Stimulated activated CD8-positive, alpha-beta memory T cell treated with anti-CD3 and anti-CD28 coated beads, Interleukin-12 subunit alpha, Interleukin-12 subunit beta, amount 100 ng/mL, for 1 hour (primary cell): Measurements from ENCODE around the gene KMT2A.
A peak's percentile ranks its signal among the peaks of the same experiment; 100 is the strongest.

ENCODE experiments used
- DNase-seq: peaks from one replicate; pipeline ENCODE4 v3.0.0-alpha.2; 2020; ENCODE audit warnings: low read depth

Gene KMT2A

DNA sequence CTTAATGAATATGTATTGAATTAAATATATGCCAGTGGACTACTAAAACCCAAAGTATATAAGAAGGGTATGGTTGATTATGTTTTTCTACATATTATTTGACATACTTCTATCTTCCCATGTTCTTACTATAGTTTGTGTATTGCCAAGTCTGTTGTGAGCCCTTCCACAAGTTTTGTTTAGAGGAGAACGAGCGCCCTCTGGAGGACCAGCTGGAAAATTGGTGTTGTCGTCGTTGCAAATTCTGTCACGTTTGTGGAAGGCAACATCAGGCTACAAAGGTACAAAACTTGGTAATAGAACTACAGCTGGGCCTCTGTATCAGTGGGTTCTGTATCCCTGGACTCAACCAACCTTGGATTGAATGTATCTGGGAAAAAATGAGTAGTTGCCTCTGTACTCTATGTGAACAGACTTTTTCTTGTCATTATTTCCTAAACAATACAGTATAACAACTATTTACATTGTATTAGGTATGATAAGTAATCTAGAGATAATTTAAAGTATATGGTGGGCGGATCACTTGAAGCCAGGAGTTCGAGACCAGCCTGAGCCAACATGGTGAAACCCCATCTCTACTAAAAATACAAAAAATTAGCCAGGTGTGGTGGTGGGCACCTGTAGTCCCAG lies 52.3 kb downstream of the KMT2A start:
- DNase-seq = peak; percentile 70

DNA sequence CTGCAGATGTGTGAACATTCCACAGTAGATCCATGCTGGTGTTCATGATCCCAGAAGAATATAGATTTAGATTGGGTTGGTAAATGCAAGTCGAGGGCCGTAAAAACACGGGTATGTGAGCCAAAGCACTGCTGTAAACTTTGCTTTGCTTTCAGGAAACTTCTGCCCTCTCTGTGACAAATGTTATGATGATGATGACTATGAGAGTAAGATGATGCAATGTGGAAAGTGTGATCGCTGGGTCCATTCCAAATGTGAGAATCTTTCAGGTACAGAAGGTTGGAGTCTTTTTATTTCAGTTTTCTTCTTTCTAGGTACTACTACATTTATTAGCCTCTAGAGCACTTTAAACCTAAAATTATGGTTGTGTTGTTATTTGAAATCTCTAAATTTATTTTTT lies 54.7 kb downstream of the KMT2A start:
- no peak for DNase-seq

DNA sequence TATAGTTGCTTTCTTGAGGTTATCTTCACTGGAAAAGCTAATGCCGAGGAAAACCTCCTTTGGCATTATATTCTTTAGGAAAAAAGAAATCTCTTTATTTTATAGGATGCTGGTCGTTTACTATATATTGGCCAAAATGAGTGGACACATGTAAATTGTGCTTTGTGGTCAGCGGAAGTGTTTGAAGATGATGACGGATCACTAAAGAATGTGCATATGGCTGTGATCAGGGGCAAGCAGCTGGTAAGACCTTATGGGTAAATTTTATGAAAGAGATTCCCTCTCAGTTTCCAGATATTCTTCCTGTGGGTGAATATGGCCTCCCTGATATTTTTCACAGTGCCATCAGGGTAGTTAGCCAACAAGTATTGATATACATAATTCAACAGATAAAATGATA lies 61.5 kb downstream of the KMT2A start:
- no peak for DNase-seq

DNA sequence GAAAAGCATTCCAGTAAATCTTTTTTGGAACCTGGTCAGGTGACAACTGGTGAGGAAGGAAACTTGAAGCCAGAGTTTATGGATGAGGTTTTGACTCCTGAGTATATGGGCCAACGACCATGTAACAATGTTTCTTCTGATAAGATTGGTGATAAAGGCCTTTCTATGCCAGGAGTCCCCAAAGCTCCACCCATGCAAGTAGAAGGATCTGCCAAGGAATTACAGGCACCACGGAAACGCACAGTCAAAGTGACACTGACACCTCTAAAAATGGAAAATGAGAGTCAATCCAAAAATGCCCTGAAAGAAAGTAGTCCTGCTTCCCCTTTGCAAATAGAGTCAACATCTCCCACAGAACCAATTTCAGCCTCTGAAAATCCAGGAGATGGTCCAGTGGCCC lies 66.9 kb downstream of the KMT2A start:
- no peak for DNase-seq

DNA sequence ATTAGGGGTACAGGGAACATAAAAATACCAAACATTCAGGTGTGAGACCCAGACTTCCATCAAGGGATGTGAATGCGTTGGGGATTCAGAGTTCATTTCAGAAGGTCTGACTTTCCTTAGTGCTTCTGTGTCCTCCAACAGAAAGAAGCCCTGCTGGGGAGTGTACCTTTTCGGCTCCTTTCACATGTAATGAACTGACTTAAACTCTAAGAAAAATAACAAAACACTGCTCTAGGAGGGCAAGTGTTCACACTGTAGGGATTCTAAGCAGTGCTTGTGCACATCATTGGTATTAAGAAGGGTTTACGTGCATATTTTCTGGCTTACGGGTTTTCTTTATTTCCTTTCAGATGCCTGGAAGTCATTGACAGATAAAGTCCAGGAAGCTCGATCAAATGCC lies 75.3 kb downstream of the KMT2A start:
- DNase-seq = no peak

DNA sequence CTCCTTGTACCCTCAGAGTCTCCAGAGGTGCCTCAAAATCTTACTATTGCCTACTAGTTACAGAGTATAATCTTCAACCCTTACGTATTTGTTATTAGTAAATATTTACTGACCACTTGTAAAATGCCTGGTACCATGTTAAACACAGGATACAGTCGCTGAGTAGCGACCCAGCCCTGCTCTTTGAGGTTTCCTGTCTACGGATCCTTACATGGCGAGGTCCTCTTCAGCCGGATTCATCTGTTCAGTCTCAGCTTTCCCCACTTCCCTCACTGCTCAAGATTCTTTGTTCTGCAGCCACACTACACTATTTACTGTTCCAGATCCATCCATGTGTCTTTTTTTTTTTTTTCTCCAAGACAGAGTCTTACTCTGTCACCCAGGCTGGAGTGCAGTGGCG lies 77.8 kb downstream of the KMT2A start:
- DNase-seq = no peak

DNA sequence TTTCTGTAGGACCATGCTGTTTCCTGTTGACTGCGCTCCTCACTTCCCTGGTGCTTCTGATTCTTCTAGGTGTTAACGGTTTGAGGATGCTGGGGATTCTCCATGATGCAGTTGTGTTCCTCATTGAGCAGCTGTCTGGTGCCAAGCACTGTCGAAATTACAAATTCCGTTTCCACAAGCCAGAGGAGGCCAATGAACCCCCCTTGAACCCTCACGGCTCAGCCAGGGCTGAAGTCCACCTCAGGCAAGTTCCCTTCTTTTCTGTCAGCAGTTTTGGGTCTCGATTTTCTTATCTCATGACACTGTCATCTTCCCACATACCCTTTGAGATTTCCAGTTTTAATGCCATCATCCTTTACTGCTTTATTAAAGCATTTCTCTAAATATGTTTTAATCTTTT lies 83.3 kb downstream of the KMT2A start:
- no peak for DNase-seq

DNA sequence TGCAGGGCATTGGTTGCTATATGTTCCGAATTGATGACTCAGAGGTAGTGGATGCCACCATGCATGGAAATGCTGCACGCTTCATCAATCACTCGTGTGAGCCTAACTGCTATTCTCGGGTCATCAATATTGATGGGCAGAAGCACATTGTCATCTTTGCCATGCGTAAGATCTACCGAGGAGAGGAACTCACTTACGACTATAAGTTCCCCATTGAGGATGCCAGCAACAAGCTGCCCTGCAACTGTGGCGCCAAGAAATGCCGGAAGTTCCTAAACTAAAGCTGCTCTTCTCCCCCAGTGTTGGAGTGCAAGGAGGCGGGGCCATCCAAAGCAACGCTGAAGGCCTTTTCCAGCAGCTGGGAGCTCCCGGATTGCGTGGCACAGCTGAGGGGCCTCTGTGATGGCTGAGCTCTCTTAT lies 85.6 kb downstream of the KMT2A start:
- DNase-seq = no peak

DNA sequence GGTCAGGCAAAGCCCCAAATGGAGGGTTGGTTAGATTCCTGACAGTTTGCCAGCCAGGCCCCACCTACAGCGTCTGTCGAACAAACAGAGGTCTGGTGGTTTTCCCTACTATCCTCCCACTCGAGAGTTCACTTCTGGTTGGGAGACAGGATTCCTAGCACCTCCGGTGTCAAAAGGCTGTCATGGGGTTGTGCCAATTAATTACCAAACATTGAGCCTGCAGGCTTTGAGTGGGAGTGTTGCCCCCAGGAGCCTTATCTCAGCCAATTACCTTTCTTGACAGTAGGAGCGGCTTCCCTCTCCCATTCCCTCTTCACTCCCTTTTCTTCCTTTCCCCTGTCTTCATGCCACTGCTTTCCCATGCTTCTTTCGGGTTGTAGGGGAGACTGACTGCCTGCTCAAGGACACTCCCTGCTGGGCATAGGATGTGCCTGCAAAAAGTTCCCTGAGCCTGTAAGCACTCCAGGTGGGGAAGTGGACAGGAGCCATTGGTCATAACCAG lies 86.3 kb downstream of the KMT2A start:
- no peak for DNase-seq

DNA sequence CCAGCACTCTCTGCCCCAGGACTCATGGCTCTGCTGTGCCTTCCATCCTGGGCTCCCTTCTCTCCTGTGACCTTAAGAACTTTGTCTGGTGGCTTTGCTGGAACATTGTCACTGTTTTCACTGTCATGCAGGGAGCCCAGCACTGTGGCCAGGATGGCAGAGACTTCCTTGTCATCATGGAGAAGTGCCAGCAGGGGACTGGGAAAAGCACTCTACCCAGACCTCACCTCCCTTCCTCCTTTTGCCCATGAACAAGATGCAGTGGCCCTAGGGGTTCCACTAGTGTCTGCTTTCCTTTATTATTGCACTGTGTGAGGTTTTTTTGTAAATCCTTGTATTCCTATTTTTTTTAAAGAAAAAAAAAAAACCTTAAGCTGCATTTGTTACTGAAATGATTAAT lies 88.1 kb downstream of the KMT2A start:
- no peak for DNase-seq

DNA sequence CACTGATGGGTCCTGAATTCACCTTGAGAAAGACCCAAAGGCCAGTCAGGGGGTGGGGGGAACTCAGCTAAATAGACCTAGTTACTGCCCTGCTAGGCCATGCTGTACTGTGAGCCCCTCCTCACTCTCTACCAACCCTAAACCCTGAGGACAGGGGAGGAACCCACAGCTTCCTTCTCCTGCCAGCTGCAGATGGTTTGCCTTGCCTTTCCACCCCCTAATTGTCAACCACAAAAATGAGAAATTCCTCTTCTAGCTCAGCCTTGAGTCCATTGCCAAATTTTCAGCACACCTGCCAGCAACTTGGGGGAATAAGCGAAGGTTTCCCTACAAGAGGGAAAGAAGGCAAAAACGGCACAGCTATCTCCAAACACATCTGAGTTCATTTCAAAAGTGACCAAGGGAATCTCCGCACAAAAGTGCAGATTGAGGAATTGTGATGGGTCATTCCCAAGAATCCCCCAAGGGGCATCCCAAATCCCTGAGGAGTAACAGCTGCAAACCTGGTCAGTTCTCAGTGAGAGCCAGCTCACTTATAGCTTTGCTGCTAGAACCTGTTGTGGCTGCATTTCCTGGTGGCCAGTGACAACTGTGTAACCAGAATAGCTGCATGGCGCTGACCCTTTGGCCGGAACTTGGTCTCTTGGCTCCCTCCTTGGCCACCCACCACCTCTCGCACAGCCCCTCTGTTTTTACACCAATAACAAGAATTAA lies 88.6 kb downstream of the KMT2A start:
- DNase-seq = no peak

DNA sequence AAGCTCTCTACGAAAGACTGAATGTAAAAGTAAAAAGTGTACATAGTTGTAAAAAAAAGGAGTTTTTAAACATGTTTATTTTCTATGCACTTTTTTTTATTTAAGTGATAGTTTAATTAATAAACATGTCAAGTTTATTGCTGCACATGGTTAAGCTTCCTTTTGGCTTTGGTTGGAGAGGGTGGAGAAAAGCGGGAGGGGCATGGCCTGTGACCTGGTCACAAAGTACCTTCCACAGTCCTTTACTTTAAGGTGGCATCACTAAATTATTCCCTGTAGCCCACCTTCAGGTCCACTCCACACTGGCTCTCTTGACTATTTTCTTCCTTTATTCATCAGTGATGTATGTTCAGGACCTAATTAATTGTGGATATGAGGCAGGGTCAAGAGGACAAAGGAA lies 90.4 kb downstream of the KMT2A start:
- no peak for DNase-seq

DNA sequence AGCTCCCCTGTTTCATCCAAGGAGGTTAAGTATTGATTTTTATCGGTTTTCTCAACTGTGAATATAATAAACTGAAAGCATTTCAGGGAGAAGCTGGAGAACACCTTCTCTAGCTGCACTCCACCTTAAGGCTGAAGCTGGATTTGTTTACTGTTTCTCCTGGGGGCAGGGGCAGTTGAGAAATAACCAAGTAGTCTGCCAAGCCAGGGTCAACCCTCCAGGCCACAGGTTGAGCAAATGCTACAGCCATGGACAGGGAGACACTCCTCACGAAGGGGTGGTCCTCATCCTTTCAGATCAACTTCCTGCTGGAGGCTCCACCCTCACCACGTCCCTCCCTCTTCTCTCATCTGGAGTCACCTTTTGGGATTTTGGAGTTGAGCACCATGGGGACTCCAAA lies 90.8 kb downstream of the KMT2A start, which contains the start of gene TTC36:
TTC36 (plus strand) TSS at position 366 of the 400 bp plus-strand sequence; CDS start at position 387, 21 bp downstream.
- no peak for DNase-seq

DNA sequence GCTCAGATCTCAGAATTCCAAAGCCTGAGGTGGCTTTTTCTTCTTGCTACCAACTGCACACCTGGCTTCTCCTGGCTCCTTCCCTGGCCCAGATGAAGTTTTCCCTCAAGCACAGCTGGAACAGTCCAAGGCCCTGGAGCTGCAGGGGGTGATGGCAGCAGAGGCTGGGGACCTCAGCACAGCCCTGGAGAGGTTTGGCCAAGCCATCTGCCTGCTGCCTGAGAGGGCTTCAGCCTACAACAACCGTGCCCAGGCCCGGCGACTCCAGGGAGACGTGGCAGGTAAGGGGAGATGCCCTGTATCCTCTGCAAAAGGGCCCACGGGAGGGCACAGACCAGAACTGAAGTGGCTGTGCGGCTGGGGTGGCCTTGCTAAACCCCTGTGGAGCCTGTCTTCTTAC lies 92.2 kb downstream of the KMT2A start:
- DNase-seq = no peak

DNA sequence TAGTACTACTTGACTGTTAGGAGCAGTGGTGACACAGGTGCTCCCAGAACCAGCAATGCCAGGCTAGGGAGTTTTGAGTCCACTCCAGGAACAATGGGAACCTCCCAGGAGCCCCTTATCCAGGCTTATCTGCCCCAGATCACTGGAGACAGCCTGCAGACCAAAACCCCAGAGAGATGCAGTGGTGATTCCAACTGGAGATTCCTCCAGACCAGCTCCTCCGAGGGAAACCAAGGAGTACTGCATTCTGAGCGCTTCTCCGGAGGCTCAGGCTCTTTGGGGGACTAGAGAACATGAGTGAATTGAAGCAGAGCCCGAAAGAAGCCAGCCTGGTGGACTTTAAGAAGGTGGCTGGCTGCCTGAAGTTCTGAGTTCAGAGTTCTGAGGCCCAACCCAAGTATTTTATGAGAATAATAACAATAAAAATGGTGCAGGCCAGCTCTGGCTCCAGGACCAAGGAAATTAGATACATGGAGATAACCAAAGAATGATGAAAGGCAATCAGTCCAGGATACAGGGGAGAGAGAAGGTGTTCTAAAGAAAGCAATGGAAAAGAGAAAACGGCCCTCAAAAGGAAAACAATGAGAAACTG lies 93.4 kb downstream of the KMT2A start:
- no peak for DNase-seq

DNA sequence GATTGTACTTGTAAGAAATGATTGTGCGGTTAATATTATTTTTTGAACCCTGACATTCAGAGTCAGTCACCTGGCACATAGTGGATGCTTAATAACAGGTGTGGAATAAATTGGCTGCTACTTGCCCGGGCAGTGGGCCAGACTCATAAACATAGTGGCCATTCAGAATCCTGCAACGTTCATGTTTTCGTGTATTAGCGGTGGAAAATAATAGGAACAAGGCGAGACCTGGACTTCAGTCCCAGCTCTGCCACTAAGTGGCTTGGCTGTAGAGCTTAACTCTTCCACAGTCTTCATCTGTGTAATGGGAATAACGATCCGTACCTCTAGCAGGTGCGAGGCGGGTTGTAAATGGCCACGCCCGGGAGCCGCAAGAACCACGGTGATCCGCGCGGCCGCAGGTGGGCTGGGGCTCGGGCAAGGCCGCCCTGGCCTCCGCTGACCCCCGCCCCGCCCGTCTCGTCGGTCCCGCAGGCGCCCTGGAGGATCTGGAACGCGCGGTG lies 93.9 kb downstream of the KMT2A start:
- DNase-seq = no peak

DNA sequence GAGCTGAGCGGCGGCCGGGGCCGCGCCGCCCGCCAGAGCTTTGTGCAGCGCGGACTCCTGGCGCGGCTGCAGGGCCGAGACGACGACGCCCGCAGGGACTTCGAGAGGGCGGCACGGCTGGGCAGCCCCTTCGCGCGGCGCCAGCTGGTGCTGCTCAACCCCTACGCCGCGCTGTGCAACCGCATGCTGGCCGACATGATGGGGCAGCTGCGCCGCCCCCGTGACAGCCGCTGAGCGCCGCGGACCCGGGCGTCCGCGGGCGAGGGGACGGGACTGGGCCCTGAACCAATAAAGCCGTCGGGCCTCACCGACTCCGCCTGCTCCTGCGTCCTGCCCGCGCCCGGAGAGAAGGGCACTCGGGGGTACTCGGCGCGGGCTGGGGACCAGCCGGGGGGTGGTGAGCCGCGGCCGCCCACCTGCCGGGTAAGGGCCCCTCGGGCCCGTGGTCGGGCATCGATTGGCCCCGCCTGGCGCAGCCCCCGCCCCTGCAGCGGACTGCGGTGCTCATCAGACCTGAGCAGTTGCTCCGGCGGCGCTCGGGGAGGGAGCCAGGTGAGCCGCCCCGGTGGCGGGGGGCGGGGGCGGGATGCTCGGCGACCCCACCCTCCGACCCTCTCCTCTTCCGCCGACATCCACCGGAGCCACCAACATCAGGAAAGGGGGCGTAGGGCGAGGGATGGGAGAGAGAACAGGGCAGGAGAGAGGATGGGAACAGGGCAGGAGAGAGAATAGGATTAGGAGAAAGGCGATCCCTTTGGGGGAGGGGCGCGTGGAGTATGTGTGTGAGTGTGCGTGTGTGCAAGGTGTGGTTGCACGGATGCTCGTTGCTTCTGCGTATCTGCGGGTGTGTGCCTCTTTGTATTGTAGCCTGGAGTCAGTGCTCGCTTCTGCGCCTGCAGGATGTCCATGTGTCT lies 94.6 kb downstream of the KMT2A start, which contains the start of gene TMEM25:
TMEM25 (plus strand) TSS at position 510 of the 914 bp plus-strand sequence. CDS start 610 bp downstream, outside the sequence.
- peak; percentile 39 for DNase-seq

DNA sequence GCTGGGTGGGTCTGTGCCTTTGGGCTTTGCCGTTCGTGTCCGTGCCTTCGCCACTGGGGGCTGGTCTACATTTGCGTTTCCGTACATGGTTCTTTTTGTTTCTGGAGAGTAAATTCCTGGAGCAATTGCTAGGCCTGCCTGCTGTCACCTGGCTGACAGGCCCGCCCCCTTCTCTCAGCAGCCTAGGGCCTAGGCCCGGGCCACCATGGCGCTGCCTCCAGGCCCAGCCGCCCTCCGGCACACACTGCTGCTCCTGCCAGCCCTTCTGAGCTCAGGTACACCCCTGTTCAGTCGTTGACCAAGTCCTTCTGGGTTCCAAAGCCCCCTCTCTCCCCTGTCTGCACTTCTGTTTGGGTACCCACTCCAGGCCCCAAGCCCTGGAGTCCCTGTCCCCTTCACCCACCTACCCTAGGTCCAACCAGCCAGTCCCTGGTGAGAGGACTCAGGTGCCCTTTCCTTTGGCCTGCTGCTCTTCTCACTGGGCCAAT lies 95.3 kb downstream of the KMT2A start:
- no peak for DNase-seq

DNA sequence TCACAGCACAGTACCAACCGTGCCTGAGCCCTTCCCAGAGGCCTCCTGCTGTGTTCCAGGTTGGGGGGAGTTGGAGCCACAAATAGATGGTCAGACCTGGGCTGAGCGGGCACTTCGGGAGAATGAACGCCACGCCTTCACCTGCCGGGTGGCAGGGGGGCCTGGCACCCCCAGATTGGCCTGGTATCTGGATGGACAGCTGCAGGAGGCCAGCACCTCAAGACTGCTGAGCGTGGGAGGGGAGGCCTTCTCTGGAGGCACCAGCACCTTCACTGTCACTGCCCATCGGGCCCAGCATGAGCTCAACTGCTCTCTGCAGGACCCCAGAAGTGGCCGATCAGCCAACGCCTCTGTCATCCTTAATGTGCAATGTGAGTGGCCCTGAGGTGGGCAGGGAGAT lies 95.8 kb downstream of the KMT2A start:
- DNase-seq = no peak

DNA sequence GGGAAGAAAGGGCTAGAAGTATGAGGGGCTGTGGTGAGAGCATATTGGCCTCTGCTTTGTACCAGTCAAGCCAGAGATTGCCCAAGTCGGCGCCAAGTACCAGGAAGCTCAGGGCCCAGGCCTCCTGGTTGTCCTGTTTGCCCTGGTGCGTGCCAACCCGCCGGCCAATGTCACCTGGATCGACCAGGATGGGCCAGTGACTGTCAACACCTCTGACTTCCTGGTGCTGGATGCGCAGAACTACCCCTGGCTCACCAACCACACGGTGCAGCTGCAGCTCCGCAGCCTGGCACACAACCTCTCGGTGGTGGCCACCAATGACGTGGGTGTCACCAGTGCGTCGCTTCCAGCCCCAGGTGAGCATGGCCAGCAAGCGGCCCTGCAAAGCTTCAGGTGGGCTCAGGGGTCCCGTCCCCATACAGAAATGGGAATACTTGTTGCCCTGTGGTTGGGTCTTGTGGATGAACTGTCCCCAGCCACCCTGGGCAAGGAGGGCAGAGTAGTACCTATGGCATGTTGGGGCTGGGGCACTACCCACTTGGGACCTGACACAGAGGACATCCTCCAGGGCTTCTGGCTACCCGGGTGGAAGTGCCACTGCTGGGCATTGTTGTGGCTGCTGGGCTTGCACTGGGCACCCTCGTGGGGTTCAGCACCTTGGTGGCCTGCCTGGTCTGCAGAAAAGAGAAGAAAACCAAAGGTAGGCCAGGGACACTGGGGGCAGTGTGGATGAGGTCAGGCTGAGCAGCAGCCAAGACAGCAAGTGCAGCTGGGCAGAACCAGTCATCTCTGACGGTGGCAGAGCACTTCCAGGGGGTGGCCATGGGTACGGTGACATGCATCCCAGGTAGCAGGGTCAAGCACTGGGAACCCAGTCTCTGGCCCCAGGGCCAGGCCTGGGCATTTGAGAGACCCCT lies 96.8 kb downstream of the KMT2A start:
- no peak for DNase-seq
